Suppressor macrophage (primary cell): Measurements from ENCODE around the gene RNF115.
"Not testable (repeated sequence)": the region's sequence is repeated elsewhere in the genome, so short reads cannot be mapped to it uniquely, and the experiment has no call there.

Source experiments
- DNase-seq, 4 experiments: peaks; one replicate each; pipeline ENCODE4 v3.0.0-alpha.2; 2020 to 2022

RNF115 gene

DNA sequence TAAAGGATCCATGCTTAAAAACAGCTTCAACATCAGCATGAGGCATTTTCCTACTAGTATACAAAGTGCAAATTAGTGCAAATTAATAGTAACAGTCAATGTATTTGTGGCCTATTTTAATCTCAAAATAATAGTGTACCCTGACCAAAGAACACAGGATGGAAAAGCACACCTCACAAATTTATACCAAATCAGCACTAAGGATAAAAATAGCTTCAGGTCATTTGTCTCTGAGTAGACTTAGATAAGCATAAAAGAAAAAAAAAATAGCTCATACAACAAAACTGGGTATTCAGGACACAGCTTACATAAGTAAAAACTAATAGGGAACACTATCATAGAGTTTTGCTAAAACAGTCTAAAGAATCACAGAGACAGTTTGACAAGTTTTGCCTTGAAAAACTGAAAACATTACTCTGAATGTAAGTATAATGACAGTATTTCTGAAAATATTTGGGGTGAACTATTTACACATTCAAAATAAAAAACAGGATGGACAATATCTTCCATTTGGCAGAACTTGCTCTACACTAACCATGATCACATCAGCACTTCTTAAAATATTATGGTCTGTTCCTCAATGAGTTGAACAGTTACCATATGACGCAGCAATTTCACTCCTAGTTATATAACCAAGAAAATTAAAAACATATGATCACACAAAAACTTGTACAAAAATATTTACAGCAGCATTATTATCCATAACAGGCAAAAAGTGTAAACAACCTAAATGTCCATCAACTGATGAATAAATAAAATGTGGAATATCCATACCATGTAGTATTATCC lies 46.3 kb downstream of the RNF115 start:
- no peak for DNase-seq

DNA sequence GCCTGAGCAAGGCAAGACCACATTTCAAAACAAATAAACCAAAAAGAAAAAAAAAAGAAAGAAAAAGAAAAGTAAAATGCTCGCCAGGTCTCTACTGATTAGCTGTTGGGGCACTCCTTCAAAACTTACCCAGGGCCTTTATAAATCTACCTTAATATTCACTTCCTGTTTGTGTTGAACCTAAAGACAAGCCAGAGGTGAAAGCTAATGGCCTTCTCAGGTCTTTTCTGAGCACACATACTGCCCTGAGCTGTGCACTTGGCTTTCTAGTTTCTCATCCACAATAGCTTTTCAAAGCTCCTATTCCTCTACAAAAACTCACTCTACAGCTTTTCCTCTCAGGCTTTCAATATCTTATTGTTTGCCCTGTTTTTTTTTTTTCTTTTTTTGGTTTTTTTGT lies 50.5 kb downstream of the RNF115 start:
- no peak for DNase-seq

DNA sequence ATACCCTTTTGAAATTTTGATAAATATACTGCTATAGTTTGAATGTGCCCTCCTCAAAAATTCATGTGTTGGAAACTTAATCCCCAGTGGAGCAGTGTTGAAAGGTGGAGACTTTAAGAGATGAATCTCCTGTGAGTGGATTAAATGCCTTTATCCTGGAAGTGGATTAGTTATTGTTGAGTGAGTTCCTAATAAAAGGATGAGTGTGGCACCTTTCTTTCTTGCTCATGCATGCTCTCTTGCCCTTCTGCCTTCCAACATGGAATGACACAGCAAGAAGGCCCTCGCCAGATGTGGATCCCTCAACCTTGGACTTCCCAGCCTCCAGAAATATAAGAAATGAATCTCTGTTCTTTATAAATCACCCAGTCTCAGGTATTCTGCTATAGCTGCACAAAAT lies 52.8 kb downstream of the RNF115 start:
- no peak for DNase-seq

DNA sequence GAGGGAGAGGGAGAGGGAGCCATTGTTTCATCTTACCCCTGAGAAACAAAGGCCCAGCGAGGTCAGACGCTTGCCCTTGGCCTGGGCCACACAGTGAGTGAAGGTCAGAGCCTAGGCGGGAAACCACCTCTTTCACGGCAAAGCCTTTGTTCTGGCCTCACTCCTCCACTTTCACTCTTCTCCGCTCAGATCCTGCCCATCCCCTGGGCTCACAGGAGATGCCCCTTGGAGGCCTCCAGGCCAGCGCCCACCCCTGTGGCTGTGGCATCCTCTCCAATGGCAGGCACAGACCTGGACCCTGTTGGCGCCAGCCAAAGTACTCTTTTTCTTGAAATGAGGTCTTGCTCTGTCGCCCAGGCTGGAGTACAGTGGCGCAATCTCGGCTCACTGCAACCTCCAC lies 55.9 kb downstream of the RNF115 start:
- not testable (repeated sequence) for DNase-seq

DNA sequence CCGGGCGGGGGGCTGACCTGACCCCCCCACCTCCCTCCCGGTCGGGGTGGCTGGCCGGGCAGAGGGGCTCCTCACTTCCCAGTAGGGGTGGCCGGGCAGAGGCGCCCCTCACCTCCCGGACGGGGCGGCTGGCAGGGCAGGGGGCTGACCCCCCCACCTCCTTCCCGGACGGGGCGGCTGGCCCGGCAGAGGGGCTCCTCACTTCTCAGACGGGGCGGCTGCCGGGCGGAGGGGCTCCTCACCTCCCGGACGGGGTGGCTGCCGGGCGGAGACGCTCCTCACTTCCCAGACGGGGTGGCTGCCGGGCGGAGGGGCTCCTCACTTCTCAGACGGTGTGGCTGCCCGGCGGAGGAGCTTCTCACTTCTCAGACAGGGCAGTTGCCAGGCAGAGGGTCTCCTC lies 57.0 kb downstream of the RNF115 start:
- not testable (repeated sequence) for DNase-seq

DNA sequence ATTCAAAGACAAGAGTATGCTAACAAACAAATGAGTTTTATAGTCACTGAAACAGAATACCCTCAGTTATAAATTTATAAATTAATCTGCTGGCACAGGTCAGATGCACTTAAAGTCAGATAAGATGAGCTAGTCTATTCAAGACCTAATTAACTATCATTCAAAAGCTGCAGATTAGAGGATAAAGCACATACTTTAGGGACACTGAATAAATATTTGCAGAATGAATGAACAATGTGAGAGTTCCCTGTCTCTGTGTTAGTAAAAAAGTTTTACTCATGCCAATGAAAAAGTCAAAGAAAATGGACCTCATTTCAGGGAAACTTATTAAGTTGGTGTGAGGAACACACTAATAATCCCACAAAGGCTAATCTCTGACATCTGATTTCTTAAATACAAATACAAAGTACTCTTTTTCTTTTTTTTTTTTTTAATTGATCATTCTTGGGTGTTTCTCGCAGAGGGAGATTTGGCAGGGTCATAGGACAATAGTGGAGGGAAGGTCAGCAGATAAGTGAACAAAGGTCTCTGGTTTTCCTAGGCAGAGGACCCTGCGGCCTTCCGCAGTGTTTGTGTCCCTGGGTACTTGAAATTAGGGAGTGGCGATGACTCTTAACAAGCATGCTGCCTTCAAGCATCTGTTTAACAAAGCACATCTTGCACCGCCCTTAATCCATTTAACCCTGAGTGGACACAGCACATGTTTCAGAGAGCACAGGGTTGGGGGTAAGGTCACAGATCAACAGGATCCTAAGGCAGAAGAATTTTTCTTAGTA lies 58.1 kb downstream of the RNF115 start:
- DNase-seq = not testable (repeated sequence)

DNA sequence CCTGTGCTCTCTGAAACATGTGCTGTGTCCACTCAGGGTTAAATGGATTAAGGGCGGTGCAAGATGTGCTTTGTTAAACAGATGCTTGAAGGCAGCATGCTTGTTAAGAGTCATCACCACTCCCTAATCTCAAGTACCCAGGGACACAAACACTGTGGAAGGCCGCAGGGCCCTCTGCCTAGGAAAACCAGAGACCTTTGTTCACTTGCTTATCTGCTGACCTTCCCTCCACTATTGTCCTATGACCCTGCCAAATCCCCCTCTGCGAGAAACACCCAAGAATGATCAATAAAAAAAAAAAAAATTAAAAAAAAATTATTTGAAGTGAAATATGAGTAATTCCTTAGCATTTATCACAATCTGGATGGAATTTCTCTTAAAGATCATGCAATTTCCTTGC lies 58.8 kb downstream of the RNF115 start:
- not testable (repeated sequence) for DNase-seq

GRCh38 chr1:145764231-145764940 lies 59.5 kb downstream of the RNF115 start:
- not testable (repeated sequence) for DNase-seq

- not testable (repeated sequence) for DNase-seq
Observed at GRCh38 chr1:145762001-145762400, 61.9 kb downstream of the RNF115 start.

DNA sequence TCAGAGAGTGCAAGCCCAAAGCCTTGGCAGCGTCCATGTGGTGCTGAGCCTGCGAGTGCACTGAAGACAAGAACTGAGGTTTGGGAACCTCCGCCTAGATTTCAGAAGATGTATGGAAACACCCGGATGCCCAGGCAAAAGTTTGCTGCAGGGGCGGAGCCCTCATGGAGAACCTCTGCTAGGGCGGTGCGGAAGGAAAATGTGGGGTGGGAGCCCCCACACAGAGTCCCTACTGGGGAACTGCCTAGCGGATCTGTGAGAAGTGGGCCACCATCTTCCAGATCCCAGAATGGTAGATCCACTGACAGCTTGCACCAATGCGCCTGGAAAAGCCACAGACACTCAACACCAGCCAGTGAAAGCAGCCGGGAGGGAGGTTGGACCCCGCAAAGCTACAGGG lies 62.4 kb downstream of the RNF115 start:
- DNase-seq = not testable (repeated sequence)

GRCh38 chr1:145760395-145760949 lies 63.4 kb downstream of the RNF115 start:
- not testable (repeated sequence) for DNase-seq

- no peak for DNase-seq
Observed at GRCh38 chr1:145759721-145760120, 64.2 kb downstream of the RNF115 start.

DNA sequence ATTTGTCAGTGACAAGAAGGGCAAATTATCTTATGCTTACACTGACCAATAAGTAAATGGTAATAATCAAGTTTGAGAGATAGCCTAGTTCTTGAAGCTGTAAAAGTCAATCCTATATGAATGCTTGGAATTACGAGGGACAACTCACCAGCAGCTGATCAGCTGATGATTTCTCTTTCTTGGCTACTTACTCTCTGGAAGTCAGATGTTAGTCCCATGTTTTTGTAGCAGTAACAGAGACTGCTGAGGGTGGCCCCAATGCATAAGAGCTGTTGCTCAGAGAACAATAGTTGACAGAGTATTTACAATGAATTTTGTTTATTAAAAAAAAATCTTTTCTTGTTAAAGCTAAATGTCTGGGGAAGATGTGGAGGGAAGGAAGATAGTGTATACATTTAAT lies 65.3 kb downstream of the RNF115 start:
- no peak for DNase-seq

- DNase-seq = no peak
Observed at GRCh38 chr1:145758116-145758515, 65.8 kb downstream of the RNF115 start.

GRCh38 chr1:145757420-145757819 lies 66.5 kb downstream of the RNF115 start:
- DNase-seq = no peak

DNA sequence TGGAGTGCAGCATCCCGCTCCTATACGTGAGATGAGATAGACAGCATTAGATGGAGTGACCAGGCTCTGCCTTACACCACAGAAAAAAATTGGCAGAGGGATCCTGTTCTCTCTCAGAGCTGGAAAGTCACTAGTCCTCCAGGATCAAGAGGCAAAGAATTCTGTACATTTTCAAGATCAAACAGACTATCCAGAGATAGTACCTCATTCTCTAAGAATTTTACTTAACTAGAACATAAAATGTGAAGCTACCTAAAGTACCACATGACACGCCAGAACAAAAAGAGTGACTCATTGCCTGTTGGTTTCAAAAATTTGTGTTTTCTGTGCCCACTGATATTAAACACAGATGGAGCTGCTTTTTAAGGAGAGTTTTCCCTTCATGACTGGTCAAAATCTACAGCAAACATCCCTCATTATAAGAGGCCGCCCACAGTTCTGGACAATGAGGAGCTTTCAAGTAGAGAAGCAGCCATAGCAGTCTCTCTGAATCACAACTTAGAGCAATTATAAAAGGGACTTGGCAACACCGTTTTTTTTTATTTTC lies 72.3 kb downstream of the RNF115 start:
- DNase-seq = no peak

GRCh38 chr1:145750426-145750825 lies 73.5 kb downstream of the RNF115 start:
- peak; percentile 19 to 60 (median 47) for DNase-seq

GRCh38 chr1:145747398-145748247 lies 76.3 kb downstream of the RNF115 start:
- peak in 3 of 4 experiments; percentile 6 to 19 (median 19) for DNase-seq

DNA sequence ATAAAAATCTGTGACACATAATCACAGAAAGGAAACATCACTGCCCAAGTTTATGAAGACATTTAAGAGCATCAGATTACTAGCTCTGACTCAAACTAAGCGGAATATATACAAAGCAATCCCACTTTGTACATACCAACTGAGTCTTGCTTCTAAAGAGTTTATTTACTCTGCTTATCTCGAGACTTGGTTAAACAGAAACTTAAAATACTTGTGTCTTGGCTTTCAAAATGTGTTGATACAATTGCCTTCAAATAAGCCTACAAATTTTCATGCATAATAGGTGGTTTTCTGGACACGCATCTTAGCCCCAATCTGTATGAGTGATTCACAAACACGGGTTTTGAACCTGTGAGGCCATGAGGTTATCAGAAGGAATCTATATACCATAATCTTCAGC lies 83.6 kb downstream of the RNF115 start:
- DNase-seq = no peak

GRCh38 chr1:145736191-145736590 lies 87.7 kb downstream of the RNF115 start:
- DNase-seq = no peak

DNA sequence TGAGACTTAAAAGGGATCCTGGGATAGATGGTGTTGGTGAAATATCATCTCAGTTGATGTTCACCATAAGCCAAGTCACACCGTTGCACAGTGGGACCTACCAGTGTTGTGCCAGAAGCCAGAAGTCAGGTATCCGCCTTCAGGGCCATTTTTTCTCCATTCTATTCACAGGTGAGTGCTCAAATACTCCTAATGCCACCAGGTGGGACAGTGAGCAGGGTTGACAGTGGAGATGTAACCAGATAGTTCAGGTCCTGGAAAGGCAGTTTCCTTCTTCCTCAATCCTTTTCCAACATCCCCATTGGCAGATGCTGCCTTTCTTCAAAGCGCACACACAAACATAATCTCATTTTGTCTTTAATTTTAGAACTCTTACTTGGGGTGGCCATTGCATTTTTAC lies 93.0 kb downstream of the RNF115 start:
- no peak for DNase-seq

GRCh38 chr1:145730467-145730866 lies 93.4 kb downstream of the RNF115 start:
- DNase-seq = no peak
